Liver (tissue), 3 donors: ENCODE data around the gene ZFYVE1.
A peak's percentile ranks its signal among the peaks of the same experiment; 100 is the strongest.

Source experiments
- EGR1 ChIP-seq, 2 donors: IDR thresholded peaks; 2 replicates each; pipeline ENCODE4 v1.6.1; 2016 to 2018; ENCODE audit warnings: antibody characterized with exemption in 2 of 2, low read depth in 2 of 2
- FOXA1 ChIP-seq: IDR thresholded peaks from 2 replicates; pipeline ENCODE4 v1.6.1; 2016; ENCODE audit warnings: antibody characterized with exemption
- GABPA ChIP-seq, 2 donors: IDR thresholded peaks in 1 of 2; conservative IDR thresholded peaks in 1 of 2; 2 replicates each; pipeline ENCODE4 v1.6.1; 2016; ENCODE audit warnings: antibody characterized with exemption in 2 of 2, mild to moderate bottlenecking in 1 of 2, moderate library complexity in 1 of 2
- HNF4A ChIP-seq, 2 donors: conservative IDR thresholded peaks; 2 replicates each; pipeline ENCODE4 v1.6.1; 2016; ENCODE audit warnings: antibody characterized with exemption in 2 of 2, mild to moderate bottlenecking in 2 of 2
- HNF4G ChIP-seq: IDR thresholded peaks from 2 replicates; pipeline ENCODE4 v1.6.1; 2016; ENCODE audit warnings: antibody characterized with exemption
- JUND ChIP-seq, 2 donors: IDR thresholded peaks; 2 replicates each; pipeline ENCODE4 v1.6.1; 2016; ENCODE audit warnings: antibody characterized with exemption in 2 of 2
- NR2F2 ChIP-seq: IDR thresholded peaks from 2 replicates; pipeline ENCODE4 v1.6.1; 2016; ENCODE audit warnings: antibody characterized with exemption
- RAD21 ChIP-seq, 2 donors: IDR thresholded peaks; 2 replicates each; pipeline ENCODE4 v1.6.1; 2016; ENCODE audit warnings: antibody characterized with exemption in 2 of 2, mild to moderate bottlenecking in 2 of 2
- TAF1 ChIP-seq: conservative IDR thresholded peaks from 2 replicates; pipeline ENCODE4 v1.6.1; 2016; ENCODE audit warnings: antibody characterized with exemption, mild to moderate bottlenecking
- YY1 ChIP-seq: IDR thresholded peaks from 2 replicates; pipeline ENCODE4 v1.6.1; 2016; ENCODE audit warnings: antibody characterized with exemption, mild to moderate bottlenecking
- TF ChIP-seq, protein P1 (sequence below): fragments of 150-350 bp; IDR thresholded peaks from 2 replicates; pipeline ENCODE4 v1.5.1; 2017; ENCODE audit warnings: improper control_type of control experiment, low read depth, low read length; ENCODE audit not compliant: missing input control
- TF ChIP-seq, protein P2 (sequence below): IDR thresholded peaks from 2 replicates; pipeline ENCODE4 v1.6.1; 2016; ENCODE audit warnings: antibody characterized with exemption, mild to moderate bottlenecking
- TF ChIP-seq, protein P3 (sequence below): IDR thresholded peaks from 2 replicates; pipeline ENCODE4 v1.6.1; 2016; ENCODE audit warnings: antibody characterized with exemption
- TF ChIP-seq, protein P4 (sequence below): IDR thresholded peaks from 2 replicates; pipeline ENCODE4 v1.6.1; 2016; ENCODE audit warnings: antibody characterized with exemption
- donor health status: healthy.
- donor health status: healthy.

DNA sequence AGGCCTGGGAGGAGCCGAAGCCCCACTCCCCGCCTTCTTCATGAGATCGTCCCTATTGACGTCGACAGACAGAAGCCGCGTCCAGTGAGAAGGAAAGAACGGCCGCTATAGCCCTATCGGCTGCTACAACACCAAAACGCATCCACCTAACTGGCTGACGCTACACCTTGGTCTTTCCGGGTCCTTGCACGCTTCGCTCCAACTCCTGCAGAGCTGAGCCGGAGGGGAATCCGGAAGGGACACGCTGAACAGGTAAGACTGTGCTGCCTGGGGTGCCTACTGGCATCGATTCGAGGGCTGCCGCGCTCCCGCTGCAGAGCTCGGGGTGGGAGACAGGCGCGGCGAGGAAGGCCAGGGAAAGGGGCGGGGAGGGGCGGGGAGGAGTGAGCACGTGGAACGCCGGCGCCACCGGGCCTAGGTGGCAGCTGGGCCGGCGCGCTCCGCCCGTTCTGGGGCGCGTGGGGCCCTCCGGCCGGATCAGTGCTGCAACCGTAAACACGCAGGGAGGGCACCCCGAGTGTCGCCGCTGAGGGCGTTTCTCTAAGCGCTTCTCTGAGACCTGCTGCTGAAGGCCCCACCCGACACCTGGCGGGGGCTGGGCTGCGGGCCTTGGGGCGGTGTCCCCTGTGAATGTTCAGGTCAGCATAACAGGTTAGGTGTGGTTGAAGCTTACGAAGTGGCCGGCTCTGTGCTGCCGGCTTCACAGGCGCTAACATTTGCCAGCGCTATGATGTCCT is 100.4 kb downstream of the ZFYVE1 start, which contains the start of gene DCAF4:
- TF ChIP-seq, protein P1, sequence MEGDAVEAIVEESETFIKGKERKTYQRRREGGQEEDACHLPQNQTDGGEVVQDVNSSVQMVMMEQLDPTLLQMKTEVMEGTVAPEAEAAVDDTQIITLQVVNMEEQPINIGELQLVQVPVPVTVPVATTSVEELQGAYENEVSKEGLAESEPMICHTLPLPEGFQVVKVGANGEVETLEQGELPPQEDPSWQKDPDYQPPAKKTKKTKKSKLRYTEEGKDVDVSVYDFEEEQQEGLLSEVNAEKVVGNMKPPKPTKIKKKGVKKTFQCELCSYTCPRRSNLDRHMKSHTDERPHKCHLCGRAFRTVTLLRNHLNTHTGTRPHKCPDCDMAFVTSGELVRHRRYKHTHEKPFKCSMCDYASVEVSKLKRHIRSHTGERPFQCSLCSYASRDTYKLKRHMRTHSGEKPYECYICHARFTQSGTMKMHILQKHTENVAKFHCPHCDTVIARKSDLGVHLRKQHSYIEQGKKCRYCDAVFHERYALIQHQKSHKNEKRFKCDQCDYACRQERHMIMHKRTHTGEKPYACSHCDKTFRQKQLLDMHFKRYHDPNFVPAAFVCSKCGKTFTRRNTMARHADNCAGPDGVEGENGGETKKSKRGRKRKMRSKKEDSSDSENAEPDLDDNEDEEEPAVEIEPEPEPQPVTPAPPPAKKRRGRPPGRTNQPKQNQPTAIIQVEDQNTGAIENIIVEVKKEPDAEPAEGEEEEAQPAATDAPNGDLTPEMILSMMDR: no peak
- no peak for TF ChIP-seq YY1
- no peak for TF ChIP-seq HNF4G
- TF ChIP-seq RAD21 (IDR thresholded peaks at IDR 0.05): no peak
- TF ChIP-seq, protein P2, sequence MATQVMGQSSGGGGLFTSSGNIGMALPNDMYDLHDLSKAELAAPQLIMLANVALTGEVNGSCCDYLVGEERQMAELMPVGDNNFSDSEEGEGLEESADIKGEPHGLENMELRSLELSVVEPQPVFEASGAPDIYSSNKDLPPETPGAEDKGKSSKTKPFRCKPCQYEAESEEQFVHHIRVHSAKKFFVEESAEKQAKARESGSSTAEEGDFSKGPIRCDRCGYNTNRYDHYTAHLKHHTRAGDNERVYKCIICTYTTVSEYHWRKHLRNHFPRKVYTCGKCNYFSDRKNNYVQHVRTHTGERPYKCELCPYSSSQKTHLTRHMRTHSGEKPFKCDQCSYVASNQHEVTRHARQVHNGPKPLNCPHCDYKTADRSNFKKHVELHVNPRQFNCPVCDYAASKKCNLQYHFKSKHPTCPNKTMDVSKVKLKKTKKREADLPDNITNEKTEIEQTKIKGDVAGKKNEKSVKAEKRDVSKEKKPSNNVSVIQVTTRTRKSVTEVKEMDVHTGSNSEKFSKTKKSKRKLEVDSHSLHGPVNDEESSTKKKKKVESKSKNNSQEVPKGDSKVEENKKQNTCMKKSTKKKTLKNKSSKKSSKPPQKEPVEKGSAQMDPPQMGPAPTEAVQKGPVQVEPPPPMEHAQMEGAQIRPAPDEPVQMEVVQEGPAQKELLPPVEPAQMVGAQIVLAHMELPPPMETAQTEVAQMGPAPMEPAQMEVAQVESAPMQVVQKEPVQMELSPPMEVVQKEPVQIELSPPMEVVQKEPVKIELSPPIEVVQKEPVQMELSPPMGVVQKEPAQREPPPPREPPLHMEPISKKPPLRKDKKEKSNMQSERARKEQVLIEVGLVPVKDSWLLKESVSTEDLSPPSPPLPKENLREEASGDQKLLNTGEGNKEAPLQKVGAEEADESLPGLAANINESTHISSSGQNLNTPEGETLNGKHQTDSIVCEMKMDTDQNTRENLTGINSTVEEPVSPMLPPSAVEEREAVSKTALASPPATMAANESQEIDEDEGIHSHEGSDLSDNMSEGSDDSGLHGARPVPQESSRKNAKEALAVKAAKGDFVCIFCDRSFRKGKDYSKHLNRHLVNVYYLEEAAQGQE: no peak
- TF ChIP-seq TAF1: no peak
- TF ChIP-seq, protein P3, sequence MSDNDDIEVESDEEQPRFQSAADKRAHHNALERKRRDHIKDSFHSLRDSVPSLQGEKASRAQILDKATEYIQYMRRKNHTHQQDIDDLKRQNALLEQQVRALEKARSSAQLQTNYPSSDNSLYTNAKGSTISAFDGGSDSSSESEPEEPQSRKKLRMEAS: peak; percentile 93
- TF ChIP-seq, protein P4, sequence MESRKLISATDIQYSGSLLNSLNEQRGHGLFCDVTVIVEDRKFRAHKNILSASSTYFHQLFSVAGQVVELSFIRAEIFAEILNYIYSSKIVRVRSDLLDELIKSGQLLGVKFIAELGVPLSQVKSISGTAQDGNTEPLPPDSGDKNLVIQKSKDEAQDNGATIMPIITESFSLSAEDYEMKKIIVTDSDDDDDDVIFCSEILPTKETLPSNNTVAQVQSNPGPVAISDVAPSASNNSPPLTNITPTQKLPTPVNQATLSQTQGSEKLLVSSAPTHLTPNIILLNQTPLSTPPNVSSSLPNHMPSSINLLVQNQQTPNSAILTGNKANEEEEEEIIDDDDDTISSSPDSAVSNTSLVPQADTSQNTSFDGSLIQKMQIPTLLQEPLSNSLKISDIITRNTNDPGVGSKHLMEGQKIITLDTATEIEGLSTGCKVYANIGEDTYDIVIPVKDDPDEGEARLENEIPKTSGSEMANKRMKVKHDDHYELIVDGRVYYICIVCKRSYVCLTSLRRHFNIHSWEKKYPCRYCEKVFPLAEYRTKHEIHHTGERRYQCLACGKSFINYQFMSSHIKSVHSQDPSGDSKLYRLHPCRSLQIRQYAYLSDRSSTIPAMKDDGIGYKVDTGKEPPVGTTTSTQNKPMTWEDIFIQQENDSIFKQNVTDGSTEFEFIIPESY: no peak
- TF ChIP-seq JUND (IDR thresholded peaks at IDR 0.05): no peak
- TF ChIP-seq HNF4A (conservative IDR thresholded peaks at IDR 0.05): peak in 1 of 2 donors; percentile 27
- peak; percentile 25 to 80 for TF ChIP-seq GABPA (IDR thresholded peaks at IDR 0.05 in 1 of 2, conservative IDR thresholded peaks at IDR 0.05 in 1 of 2)
- no peak for TF ChIP-seq EGR1 (IDR thresholded peaks at IDR 0.05; ENCODE audit: low read depth in 2 of 2)
- no peak for TF ChIP-seq NR2F2
- no peak for TF ChIP-seq FOXA1
